Caco-2 (cell line): ENCODE results near the gene C9orf78. TPM values are rescaled to one million over a fixed set of nuclear protein-coding genes. Genes with fewer than 3 reads are reported as not detected.

Experiments
- BruUV-seq: library from RNA; stranded (reverse); fragments of 400-500 nt; replicated peaks from 2 replicates; lab custom pipeline; 2021; lab: Mats Ljungman, UMichigan
- CTCF ChIA-PET: fragments of 300-600 bp; sonication (Branson Sonifier 250); formaldehyde crosslinking; loops from one replicate; lab custom pipeline; 2022; ENCODE audit warnings: antibody characterized with exemption; lab: Charles Lee
- POLR2A ChIA-PET: fragments of 300-600 bp; sonication (Branson Sonifier 250); formaldehyde crosslinking; loops from one replicate; lab custom pipeline; 2022; ENCODE audit warnings: antibody characterized with exemption; lab: Charles Lee
- DNase-seq, 2 experiments: peaks; one replicate each; pipeline versions ENCODE4 v3.0.0 to v3.0.0-alpha.2; 2020 to 2022
- H3K27me3 ChIP-seq: replicated peaks from 2 replicates; pipeline ENCODE4 v1.6.0; 2011; ENCODE audit warnings: low read length; ENCODE audit not compliant: control insufficient read depth, insufficient read depth
- H3K36me3 ChIP-seq: 2 replicates; pipeline ENCODE4 v1.5.1; 2011; ENCODE audit warnings: low read length; ENCODE audit not compliant: control insufficient read depth, insufficient read depth
- H3K4me1 ChIP-seq: fragments of 250-450 bp; sonication (Bioruptor Pico); 2 replicates; pipeline ENCODE4 v1.5.1; 2020; ENCODE audit warnings: mild to moderate bottlenecking
- H3K4me3 ChIP-seq: 2 replicates; pipeline ENCODE4 v1.5.1; 2011; ENCODE audit warnings: low read depth, mild to moderate bottlenecking, control low read depth, low read length
- H3K9me3 ChIP-seq: fragments of 250-450 bp; sonication (Bioruptor Pico); 2 replicates; pipeline ENCODE4 v1.5.1; 2020; ENCODE audit warnings: mild to moderate bottlenecking, moderate library complexity
- H3K27ac Mint-ChIP-seq: one replicate; pipeline ENCODE4 v1.8.0; 2022; ENCODE audit warnings: mixed read lengths; ENCODE audit not compliant: unreplicated experiment
- H3K27me3 Mint-ChIP-seq: one replicate; pipeline ENCODE4 v1.8.0; 2022; ENCODE audit warnings: mixed read lengths; ENCODE audit not compliant: insufficient read depth, unreplicated experiment
- H3K36me3 Mint-ChIP-seq: one replicate; pipeline ENCODE4 v1.8.0; 2022; ENCODE audit warnings: mild to moderate bottlenecking, mixed read lengths; ENCODE audit not compliant: insufficient read depth, unreplicated experiment
- H3K4me1 Mint-ChIP-seq: one replicate; pipeline ENCODE4 v1.8.0; 2022; ENCODE audit warnings: low read depth, mixed read lengths; ENCODE audit not compliant: unreplicated experiment
- H3K4me3 Mint-ChIP-seq: one replicate; pipeline ENCODE4 v1.8.0; 2022; ENCODE audit warnings: mild to moderate bottlenecking, moderate library complexity, mixed read lengths; ENCODE audit not compliant: unreplicated experiment
- H3K9me3 Mint-ChIP-seq: one replicate; pipeline ENCODE4 v1.8.0; 2022; ENCODE audit warnings: mixed read lengths; ENCODE audit not compliant: unreplicated experiment
- intact Hi-C: fragments of 100-400 bp; cut with micrococcal nuclease; formaldehyde crosslinking; loops from one replicate; pipeline ENCODE4 v1.10.0; 2022; ENCODE audit not compliant: unreplicated experiment
- total RNA-seq: library from RNA; stranded (reverse); gene quantifications from 2 replicates; pipeline ENCODE4 v1.2.3, GENCODE V29; 2022
- TF ChIP-seq, protein P1 (sequence below), 2 experiments: fragments of 200-600 bp in 1 of 2; IDR thresholded peaks; 1 replicate in 1 of 2; 2 replicates in 1 of 2; pipeline versions ENCODE4 v1.5.1 to v1.8.0; 2011 to 2022; ENCODE audit warnings: antibody characterized with exemption in 1 of 2, control low read depth in 1 of 2, inconsistent platforms in 1 of 2, low read depth in 1 of 2, low read length in 1 of 2, mild to moderate bottlenecking in 1 of 2, moderate library complexity in 1 of 2; ENCODE audit not compliant: insufficient read depth in 1 of 2, severe bottlenecking in 1 of 2, unreplicated experiment in 1 of 2

C9orf78 gene
- total RNA-seq, 1 experiment from 2014 or later = 44.1 TPM

DNA sequence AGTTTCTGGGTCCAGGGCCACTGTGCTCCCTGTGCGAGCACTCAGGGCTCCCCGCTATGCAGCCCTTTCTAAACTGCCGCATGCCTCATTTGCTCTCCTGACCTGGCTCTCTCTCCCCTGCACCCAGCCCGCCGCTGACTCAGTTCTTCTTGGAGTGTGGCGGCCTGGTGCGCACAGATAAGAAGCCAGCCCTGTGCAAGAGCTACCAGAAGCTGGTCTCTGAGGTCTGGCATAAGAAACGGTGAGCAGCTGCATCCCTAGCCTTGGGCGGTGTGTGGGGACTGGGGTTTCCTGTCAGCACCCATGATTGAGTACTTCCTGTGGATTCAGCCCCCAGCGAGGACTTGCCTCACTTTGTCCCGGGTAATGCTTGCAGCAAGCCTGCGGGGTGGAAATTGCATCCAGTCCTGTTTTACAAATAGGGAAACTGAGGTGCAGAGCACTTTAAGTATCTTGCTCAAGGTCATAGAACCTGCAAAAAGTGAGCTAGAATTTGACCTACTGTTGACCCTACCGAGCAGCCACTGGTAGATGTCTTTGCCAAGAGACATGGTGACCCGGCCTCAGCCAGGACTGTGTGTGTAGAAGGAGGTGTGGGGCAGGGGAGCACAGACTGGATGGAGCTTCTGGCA is 28.1 kb upstream of the C9orf78 start:
- no peak for DNase-seq
- intact Hi-C loops = no loop called here
- Mint-ChIP-seq H3K36me3 (peaks cover 11% of the 10 kb centered on the region), H3K9me3 (no peaks in the 10 kb centered on the region), H3K4me3 (no peak overlapping the region), H3K27ac (no peak overlapping the region), H3K27me3 (no peaks in the 10 kb centered on the region), H3K4me1 (no peaks in the 10 kb centered on the region)
- H3K36me3 ChIP-seq = no peaks in the 10 kb centered on the region
- H3K4me3 ChIP-seq = no peak overlapping the region
- POLR2A ChIA-PET = no interaction called here
- BruUV-seq = no TSS peak
- no peaks in the 10 kb centered on the region for H3K4me1 ChIP-seq
- CTCF ChIA-PET = no interaction called here
- TF ChIP-seq, protein P1, sequence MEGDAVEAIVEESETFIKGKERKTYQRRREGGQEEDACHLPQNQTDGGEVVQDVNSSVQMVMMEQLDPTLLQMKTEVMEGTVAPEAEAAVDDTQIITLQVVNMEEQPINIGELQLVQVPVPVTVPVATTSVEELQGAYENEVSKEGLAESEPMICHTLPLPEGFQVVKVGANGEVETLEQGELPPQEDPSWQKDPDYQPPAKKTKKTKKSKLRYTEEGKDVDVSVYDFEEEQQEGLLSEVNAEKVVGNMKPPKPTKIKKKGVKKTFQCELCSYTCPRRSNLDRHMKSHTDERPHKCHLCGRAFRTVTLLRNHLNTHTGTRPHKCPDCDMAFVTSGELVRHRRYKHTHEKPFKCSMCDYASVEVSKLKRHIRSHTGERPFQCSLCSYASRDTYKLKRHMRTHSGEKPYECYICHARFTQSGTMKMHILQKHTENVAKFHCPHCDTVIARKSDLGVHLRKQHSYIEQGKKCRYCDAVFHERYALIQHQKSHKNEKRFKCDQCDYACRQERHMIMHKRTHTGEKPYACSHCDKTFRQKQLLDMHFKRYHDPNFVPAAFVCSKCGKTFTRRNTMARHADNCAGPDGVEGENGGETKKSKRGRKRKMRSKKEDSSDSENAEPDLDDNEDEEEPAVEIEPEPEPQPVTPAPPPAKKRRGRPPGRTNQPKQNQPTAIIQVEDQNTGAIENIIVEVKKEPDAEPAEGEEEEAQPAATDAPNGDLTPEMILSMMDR (IDR thresholded peaks at IDR 0.05; ENCODE audit: insufficient read depth in 1 of 2, low read depth in 1 of 2, low read length in 1 of 2, severe bottlenecking in 1 of 2, unreplicated experiment in 1 of 2) = no peak
- H3K9me3 ChIP-seq = no peaks in the 10 kb centered on the region
- no peaks in the 10 kb centered on the region for H3K27me3 ChIP-seq

- Mint-ChIP-seq H3K4me3 (no peak overlapping the region), H3K27ac (no peak overlapping the region), H3K27me3 (no peaks in the 10 kb centered on the region), H3K4me1 (no peaks in the 10 kb centered on the region), H3K36me3 (peaks cover 11% of the 10 kb centered on the region), H3K9me3 (no peaks in the 10 kb centered on the region)
- Histone ChIP-seq H3K27me3 (no peaks in the 10 kb centered on the region), H3K36me3 (no peaks in the 10 kb centered on the region), H3K4me3 (no peak overlapping the region), H3K9me3 (no peaks in the 10 kb centered on the region), H3K4me1 (no peaks in the 10 kb centered on the region)
- TF ChIP-seq, protein P1 (IDR thresholded peaks at IDR 0.05; ENCODE audit: insufficient read depth in 1 of 2, low read depth in 1 of 2, low read length in 1 of 2, severe bottlenecking in 1 of 2, unreplicated experiment in 1 of 2) = no peak
- intact Hi-C loops = no loop called here
- no peak for DNase-seq
- BruUV-seq = no TSS peak
- ChIA-PET POLR2A (no interaction called here), CTCF (no interaction called here)
Measured at GRCh38 chr9:129861447-129861827, 26.4 kb upstream of the C9orf78 start.

- H3K9me3 Mint-ChIP-seq = no peaks in the 10 kb centered on the region
- H3K27ac Mint-ChIP-seq = no peak overlapping the region
- no peaks in the 10 kb centered on the region for H3K4me1 ChIP-seq
- no peaks in the 10 kb centered on the region for H3K36me3 ChIP-seq
- no peaks in the 10 kb centered on the region for H3K4me1 Mint-ChIP-seq
- DNase-seq = no peak
- CTCF ChIA-PET = interaction anchor here (0.6 kb wide), 1 partner anchor 705 kb away, joined by 4 read pairs; no protein-coding TSS in a partner anchor
- no peaks in the 10 kb centered on the region for H3K27me3 Mint-ChIP-seq
- POLR2A ChIA-PET = no interaction called here
- H3K27me3 ChIP-seq = no peaks in the 10 kb centered on the region
- no peaks in the 10 kb centered on the region for H3K9me3 ChIP-seq
- H3K4me3 ChIP-seq = no peak overlapping the region
- TF ChIP-seq, protein P1 (IDR thresholded peaks at IDR 0.05; ENCODE audit: insufficient read depth in 1 of 2, low read depth in 1 of 2, low read length in 1 of 2, severe bottlenecking in 1 of 2, unreplicated experiment in 1 of 2) = no peak
- peaks cover 11% of the 10 kb centered on the region for H3K36me3 Mint-ChIP-seq
- H3K4me3 Mint-ChIP-seq = no peak overlapping the region
- BruUV-seq = no TSS peak
- intact Hi-C loops = no loop called here
Measured at GRCh38 chr9:129860653-129861446, 25.8 kb upstream of the C9orf78 start.
